Ureter (tissue), 1 donor: ENCODE data around the gene BMP7. TPM values are rescaled to one million over a fixed set of nuclear protein-coding genes. Genes with fewer than 3 reads are reported as not detected.

ENCODE experiments used
- DNase-seq: peaks from one replicate; pipeline ENCODE4 v3.0.0-alpha.2; 2020; ENCODE audit warnings: low spot score
- total RNA-seq: library from RNA; stranded (reverse); gene quantifications from one replicate; pipeline ENCODE4 v1.2.4, GENCODE V29; 2023
- donor health status: DM: yes; HTN: yes; CAD: no.

The BMP7 gene
- total RNA-seq = 32.0 TPM

DNA sequence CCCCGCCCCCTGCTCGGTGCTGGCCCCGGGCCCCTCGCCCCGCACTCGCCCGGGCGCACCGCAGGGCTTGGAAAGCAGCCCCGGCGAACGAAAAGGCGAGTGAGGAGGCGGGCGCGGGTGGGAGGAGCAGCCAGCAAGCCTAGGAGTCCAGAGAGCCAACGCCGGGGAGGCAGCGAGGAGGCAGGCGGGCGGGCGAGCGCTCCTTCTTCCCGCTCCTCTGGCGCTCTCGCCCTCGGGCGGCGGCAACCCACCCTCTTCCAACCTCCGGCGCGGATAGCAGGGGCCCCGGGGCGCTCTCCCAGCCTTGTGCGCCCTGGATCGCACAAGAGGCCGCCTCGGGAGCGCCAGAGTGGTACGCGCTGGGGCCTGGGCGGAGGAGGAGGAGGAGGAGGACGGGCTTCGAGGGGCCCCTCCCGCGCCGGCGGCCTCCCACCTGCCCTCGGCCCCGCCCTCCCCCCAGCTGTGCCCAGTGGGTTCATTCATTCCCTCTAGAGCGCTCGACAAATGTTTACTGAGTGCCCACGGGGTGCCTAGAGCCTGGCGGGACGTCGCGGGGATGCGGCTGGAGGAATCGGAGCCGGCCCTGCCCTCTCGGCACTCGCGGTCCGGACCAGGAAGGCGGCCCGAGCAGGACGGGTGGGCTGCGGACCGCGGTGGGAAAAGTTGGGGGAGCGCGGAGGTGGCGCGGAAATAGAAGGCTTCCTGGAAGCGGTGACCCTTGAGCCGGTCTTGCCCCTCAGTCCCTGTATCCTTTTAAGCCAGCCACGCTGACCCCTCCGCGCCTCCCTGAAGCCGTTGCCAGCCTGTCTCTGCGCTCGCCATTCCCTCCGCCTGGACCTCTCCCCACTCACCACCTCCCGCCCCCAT is at the start of gene BMP7:
BMP7 (minus strand) TSS at position 351 of the 867 bp plus-strand sequence. CDS start 519 bp downstream, outside the sequence.
- no peak for DNase-seq

DNA sequence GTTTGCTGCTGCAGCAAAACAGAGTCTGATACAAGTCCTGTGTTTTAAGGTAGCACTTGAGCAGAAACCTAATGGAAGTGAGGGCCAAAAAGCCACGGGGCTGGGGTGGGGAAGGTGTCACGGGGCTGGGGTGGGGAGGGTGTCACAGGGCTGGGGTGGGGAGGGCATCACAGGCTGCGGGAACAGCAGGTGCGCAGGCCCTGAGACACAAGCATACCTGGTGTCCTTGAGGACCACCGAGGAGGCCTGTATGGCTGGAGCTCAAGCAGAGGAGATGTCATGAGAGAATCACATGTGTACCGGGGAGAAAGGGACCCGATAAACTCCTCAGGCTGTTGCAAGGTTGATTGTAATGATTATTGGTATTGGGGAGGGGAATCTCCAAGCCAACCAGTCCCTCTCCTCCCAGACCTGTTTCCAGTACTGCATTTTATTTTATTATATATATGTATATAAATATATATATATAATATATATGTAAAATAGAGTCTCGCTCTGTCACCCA is 49.6 kb upstream of the BMP7 start:
- no peak for DNase-seq

GRCh38 chr20:57315083-57315975 is 48.9 kb upstream of the BMP7 start:
- DNase-seq = no peak

- DNase-seq = no peak
Observed at GRCh38 chr20:57313951-57314350, 47.5 kb upstream of the BMP7 start.

- no peak for DNase-seq
Observed at GRCh38 chr20:57313230-57313629, 46.8 kb upstream of the BMP7 start.

GRCh38 chr20:57312138-57312537 is 45.7 kb upstream of the BMP7 start:
- no peak for DNase-seq

DNA sequence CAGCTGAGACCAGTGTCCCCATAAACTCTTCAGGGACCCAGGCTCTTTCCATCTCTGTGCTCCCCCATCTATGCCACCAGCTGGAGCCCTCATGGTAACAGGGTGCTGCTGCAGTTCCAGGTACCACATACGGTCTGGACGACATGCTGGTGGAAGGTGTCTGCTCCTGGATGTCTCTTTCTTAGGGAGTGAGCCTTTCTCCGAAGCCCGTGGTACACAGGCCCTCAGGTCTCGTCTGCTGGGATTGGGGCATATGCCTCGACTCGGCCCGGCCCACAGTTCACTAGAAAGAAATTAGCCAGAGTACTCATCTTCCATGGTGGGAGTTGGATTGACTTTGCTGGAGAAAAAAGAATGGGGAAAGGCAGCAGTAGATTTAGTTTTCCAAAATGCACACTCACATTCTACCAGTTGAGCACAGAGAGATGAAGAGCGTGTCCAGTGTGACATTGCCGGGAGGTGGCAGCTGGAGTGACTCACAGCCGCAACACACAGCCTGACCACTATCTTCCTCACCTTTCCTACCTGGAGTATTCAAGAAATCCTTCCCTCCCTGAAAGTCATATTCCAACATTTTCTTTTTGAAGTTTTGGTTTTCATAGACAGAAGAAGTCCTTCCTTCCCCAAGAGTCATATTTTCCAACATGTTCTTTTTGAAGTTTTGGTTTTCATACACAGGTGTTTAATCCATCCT is 44.5 kb upstream of the BMP7 start:
- DNase-seq = no peak

DNA sequence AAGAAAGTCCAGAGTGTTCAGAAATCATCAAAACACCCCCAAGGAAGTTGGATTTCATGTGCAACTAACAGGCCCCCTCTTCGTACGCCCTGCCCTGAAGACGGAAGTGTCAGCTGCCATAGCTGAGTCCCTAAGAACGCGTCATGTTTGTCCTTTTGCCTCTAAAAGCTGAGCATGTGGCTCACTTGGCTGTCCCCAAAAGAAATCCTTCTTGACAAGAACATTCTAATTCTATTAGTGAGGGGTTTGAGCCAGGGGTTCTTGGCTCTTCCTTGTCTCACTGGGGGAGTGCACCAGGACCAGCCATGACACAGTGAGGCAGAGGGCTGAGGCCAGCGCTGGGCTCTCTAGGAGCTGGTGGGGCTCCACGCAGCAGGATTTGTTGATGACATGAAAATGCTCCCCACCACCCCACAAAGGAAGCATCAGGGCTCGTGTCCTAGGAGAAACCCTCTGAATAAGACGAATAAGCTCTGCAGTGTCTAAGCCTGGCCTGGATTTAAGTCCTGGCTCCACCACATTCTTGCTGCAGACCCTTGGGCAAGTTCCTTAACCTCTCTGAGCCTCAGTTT is 43.2 kb upstream of the BMP7 start:
- DNase-seq = no peak

DNA sequence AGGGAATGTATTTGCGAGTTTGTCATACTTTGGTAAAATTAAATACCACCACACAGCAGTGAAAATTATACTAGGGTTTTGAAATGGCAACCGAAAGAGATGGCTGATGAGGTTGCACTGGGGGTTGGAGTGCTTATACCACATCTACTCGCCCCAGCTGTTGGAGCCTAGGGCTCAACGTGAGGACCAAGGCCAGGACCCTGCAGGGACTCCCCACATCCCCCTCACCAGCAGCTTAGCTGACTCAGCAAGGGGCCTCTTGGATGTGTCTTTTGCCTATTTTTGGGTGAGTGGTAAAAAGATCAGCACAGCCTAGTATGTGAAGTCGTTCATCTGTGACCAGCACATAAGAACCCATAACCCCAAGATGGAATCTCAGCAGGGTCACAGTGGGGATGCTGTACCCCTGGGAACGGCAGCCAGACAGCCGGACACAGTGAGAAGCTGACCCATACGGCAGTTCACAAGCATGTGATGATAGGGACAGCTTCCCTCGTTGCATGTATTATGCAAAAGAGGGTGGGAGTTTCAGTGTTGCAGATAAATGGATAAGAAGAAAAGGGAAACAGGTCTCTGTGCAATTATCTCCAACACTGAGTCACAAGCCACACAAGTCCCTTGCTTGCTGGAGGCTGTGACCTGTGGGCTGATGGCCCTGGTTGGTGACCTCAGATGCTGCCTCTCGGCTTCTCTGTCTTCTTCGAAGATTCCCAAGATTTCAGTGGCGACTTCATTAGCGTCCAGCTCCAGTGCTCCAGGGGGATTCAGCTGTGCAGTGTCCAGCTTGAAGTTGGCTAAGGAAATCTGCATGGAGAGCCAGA is 42.2 kb upstream of the BMP7 start:
- no peak for DNase-seq

GRCh38 chr20:57306747-57307146 is 40.3 kb upstream of the BMP7 start:
- DNase-seq = no peak

GRCh38 chr20:57301026-57301425 is 34.6 kb upstream of the BMP7 start:
- no peak for DNase-seq

DNA sequence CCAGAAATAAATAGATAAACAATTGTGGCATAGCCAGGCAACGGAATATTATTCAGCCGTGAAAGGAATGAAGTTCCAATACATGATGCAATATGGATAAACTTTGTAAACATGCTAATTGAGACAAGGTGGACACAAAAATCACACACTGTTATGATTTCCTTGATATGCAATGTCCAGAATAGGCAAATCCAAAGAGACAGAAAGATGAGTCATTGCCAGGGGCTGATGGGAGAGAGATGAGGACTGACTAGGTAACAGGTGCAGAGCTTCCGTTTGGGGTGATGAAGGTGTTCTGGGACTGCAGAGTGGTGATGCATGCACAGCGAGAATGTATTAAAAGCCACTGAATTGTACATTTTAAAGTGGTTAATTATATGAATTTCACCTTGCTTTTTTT is 32.0 kb upstream of the BMP7 start:
- no peak for DNase-seq

- DNase-seq = no peak
Observed at GRCh38 chr20:57294550-57294949, 28.1 kb upstream of the BMP7 start.

DNA sequence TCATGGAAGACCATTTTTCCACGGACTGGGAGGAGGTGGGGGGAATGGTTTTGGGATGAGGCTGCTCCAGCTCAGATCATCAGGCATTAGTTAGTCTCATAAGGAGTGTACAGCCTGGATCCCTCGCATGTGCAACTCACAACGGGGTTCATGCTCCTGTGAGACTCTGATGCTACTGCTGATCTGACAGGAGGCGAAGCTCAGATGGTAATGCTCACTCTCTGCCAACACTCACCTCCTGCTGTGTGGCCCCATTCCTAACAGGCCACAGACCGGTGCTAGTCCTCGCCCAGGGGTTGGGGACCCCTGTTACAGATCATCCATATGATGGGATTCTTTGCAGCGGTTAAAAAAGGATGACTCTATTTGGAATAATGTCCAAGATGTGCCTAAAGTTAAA is 27.6 kb upstream of the BMP7 start:
- DNase-seq = no peak

- no peak for DNase-seq
Observed at GRCh38 chr20:57292611-57293010, 26.2 kb upstream of the BMP7 start.

DNA sequence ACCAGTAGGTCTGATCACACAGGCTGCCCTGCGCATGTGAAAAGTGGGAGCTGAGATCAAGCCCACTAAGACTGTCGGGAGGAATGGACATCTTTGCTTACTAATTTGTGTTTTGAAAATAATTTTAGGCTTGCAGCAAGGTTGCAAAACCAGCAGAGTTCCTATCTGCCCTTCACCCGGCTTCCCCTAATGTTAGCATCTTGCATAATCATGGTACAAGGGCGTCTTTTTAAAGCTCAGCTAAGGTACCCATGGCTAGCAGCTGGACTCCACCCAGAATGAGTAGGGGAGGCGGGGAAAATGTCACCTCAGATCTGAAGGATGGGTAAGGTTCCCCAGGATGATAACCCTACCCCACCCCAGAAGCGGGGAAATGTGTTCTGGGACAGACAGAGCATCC is 25.3 kb upstream of the BMP7 start:
- DNase-seq = no peak

- no peak for DNase-seq
Observed at GRCh38 chr20:57291003-57291402, 24.6 kb upstream of the BMP7 start.

DNA sequence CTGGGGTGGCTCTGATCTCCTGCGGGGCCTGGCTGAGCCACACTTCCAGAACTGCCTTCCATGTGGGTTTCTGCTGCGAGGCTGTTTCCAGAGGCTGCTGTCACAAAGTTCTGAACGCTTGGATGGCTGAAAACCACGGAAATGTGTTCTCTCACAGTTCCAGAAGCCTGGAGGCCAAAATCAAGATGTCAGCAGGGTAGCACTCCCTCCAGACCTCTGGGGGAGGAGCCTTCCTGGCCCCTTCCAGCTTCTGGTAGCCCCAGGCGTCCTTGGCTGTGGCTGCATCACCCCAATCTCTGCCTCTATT is 23.7 kb upstream of the BMP7 start:
- no peak for DNase-seq

- no peak for DNase-seq
Observed at GRCh38 chr20:57289391-57290177, 23.1 kb upstream of the BMP7 start.

DNA sequence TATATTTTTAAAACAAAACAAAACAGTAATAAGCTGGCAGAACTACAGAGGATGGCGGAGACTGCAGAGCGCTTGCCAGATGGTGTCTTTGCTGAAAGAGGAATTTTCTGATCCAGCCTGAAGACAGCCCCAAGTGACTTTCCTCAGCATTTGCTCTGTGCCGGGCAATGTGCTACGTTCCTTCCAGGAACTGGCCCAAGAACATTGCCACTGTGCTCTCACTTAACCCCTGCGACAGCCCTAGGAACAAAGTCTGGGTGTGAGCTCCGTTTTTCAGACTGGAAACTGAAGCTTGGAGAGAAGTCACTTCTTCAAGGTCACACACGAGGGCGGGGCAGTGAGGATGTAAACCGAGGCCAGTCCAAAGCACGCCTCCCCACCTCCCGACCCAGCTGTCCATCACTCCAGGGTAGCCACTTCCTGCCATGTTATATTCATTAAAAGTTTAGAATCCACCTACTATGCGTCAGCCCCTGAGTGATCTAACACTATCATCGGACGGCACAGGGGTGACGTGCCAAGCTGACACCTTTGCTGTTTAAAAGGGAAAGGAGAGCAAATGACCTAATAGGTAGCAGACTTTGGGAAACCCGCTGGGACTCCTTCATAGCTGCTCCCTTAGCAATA is 22.3 kb upstream of the BMP7 start:
- no peak for DNase-seq
